GM19023 (cell line): ENCODE measurements around the gene HSD3B7.
"Not testable (repeated sequence)": the region's sequence is repeated elsewhere in the genome, so short reads cannot be mapped to it uniquely, and the experiment has no call there.

Source experiments
- ATAC-seq: cut with Tn5 transposase; IDR thresholded peaks from one replicate; pipeline ENCODE4 v1.9.1; 2021; ENCODE audit warnings: mild to moderate bottlenecking, moderate library complexity; ENCODE audit not compliant: unreplicated experiment

Gene HSD3B7

GRCh38 chr16:30998852-30999761 lies 14.1 kb downstream of the HSD3B7 start:
- ATAC-seq, result no peak

- no peak for ATAC-seq
Observed at GRCh38 chr16:31000671-31001382, 15.8 kb downstream of the HSD3B7 start.

GRCh38 chr16:31001507-31002249 lies 16.7 kb downstream of the HSD3B7 start:
- ATAC-seq, result no peak

DNA sequence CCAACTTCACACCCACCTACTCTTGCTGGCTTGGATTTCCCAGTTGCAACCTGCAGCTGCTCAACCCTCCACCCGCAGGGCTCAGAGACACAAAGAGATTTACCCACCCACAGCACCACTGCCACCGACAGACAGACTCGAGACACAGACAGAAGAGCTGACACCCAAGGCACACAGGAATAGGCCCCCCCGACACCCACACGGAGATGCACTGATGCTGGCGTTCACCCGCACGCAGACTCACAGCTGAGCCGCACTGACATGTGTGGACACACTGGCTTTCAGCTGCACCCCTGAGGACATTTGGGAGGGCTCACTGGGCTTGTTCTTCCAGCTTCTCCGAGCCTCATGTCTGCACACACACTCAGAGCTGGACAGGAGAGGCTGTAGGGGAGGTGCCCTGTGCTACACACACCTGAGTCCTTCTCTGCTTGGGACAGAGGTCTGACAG lies 17.3 kb downstream of the HSD3B7 start:
- ATAC-seq, result no peak

DNA sequence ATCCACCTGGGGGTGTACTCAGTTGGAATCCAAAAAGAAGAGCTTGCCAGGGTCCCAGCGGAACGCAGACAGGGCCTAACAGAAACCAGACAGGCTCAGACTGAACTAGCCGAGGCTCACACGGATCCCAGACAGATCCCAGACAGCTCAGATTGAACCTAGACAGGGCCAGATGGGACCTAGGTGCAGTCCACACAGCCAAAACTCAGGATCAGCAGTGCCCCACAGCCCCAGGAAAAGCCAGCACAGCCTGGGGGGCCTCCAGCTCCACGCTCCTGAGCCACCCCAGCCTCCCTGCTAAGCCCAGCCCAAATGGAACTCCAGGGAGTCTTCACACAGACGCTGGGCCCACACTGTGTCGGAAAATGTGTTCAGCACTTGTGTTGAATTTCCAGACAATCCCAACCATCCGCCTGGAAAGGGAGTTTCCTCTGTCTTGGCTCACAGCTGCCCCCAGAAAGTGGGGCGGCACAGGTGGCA lies 17.9 kb downstream of the HSD3B7 start:
- ATAC-seq, result no peak

DNA sequence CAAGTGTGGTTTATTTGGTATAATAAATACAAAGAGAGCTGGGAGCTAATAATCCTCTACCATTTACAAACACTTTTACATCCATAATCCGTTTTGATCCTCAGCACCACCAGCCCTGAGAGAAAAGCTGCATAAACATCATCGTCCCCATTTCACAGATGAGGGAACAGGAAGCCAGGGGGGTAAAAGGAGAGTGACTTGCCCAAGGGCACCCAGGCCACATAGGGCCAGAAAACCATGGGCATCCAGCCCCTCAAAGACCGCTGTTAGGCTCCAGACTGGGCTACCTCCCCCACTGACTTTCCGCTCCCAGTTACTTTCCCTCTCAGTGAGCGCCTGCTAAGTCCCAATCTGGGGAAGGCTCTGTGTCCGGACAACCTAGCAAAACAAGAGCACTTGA lies 18.7 kb downstream of the HSD3B7 start:
- no peak for ATAC-seq

GRCh38 chr16:31004658-31005057 lies 19.7 kb downstream of the HSD3B7 start:
- no peak for ATAC-seq

GRCh38 chr16:31005350-31006085 lies 20.5 kb downstream of the HSD3B7 start:
- no peak for ATAC-seq

DNA sequence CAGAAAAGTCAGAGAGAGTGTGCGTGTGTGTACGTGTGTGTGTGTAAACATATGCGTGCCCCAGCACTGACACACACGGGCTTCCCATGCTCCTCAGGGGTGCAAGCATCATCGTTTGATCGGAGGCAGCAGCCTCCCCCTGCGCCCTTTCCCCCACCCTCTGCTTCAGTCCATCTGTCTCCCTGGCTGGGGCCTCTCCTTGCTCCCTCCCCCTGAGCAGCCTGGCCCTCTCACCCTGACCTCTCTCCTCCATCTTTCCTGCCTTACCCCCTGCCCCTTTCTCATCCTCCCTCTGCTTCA lies 21.0 kb downstream of the HSD3B7 start:
- ATAC-seq, result no peak

DNA sequence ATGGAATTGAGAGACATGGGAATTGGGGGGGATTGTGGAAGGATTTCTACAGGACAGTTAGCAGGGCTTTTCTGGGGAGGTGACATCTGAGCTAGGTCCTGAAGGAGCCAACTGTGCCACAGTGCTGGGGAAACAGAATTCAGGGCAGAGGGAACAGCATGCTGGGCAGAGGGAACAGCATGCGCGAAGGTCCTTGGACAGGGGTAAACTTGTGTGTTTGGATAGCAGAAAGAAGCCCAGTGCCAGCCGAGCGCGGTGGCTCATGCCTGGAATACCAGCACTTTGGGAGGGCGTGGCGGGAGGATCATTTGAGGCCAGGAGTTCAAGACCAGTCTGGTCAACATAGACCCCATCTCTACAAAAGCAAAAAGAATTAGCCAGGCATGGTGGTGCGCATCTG lies 21.6 kb downstream of the HSD3B7 start:
- no peak for ATAC-seq

- no peak for ATAC-seq
Observed at GRCh38 chr16:31007684-31008083, 22.7 kb downstream of the HSD3B7 start.

DNA sequence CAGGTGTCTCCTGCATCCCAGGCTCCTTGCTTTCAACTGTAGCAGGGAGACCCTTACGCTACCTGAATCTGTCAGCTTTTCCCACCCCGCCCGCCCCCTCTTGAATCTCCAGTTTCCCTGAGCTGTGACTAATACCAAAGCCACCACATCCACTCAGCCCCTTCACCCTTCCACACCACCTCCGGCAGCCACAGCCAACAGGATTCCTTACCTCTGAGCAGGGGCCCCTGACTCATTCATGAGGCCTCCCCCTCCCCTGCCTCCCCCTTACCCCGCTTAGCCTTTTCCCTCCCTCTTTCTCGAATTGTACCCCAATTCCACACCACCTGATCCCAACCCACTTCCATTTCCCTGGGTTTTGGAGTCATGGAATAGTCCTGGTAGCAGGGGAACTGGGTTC lies 23.1 kb downstream of the HSD3B7 start:
- ATAC-seq, result no peak

- ATAC-seq, result no peak
Observed at GRCh38 chr16:31008551-31008950, 23.5 kb downstream of the HSD3B7 start.

- no peak for ATAC-seq
Observed at GRCh38 chr16:31009120-31009519, 24.1 kb downstream of the HSD3B7 start.

DNA sequence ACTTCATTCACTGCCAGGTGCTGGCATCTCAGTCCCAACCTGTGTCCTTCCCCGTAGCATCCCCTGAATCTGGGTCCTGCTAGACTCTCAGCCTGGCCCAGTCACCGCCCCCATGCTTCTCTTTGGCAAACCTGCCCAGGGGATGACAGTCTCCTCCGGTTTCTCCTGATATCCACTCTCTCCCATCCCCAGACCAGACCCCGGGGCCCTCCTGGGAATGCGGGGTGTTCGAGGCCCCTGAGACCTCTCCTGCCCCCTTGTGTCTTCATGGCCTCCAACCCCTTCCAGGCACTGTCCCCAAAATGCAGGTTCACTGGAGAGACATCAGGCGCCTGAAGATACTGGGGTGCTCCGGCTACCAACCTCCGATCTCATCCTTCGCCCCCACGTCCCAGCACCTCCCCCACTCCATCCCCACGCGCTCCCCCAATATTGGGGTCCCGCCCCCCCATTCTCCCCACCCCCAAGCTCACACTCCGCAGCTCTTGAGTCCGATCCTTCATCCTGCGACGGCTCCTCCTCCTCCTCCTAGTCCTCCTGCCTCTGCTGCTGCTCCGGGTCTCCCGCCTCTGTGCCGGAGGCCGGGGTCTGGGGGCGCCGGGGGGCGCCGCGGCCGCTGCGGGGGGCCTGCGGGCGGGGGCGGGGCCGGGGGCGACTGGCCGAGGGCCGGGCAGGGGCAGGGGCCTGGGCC lies 25.0 kb downstream of the HSD3B7 start:
- no peak for ATAC-seq

- ATAC-seq, result no peak
Observed at GRCh38 chr16:31010585-31011325, 25.7 kb downstream of the HSD3B7 start, which contains the start of gene STX1B. TSS of gene STX1B (minus strand) at chr16:31010638. CDS start at chr16:31010396, 242 bp downstream.

GRCh38 chr16:31011815-31012214 lies 26.8 kb downstream of the HSD3B7 start:
- not testable (repeated sequence) for ATAC-seq

- not testable (repeated sequence) for ATAC-seq
Observed at GRCh38 chr16:31013292-31013691, 28.3 kb downstream of the HSD3B7 start.

GRCh38 chr16:31016018-31016417 lies 31.0 kb downstream of the HSD3B7 start:
- ATAC-seq, result no peak
